Calu3 (cell line): ENCODE results near the gene TSR3. TPM values are rescaled to one million over a fixed set of nuclear protein-coding genes. Genes with fewer than 3 reads are reported as not detected.

Experiments used
- BruUV-seq: library from RNA; stranded (reverse); fragments of 400-500 nt; replicated peaks from 2 replicates; lab custom pipeline; 2021; lab: Mats Ljungman, UMichigan
- CTCF ChIA-PET: fragments of 300-600 bp; sonication (Branson Sonifier 250); formaldehyde crosslinking; loops from one replicate; lab custom pipeline; 2022; ENCODE audit warnings: antibody characterized with exemption; lab: Charles Lee
- DNase-seq: peaks from one replicate; pipeline ENCODE4 v3.0.0; 2022
- H3K27ac Mint-ChIP-seq: one replicate; pipeline ENCODE4 v1.8.0; 2022; ENCODE audit warnings: mixed read lengths; ENCODE audit not compliant: unreplicated experiment
- H3K27me3 Mint-ChIP-seq: one replicate; pipeline ENCODE4 v1.8.0; 2022; ENCODE audit warnings: mixed read lengths; ENCODE audit not compliant: unreplicated experiment
- H3K36me3 Mint-ChIP-seq: one replicate; pipeline ENCODE4 v1.8.0; 2022; ENCODE audit warnings: mild to moderate bottlenecking, moderate library complexity, mixed read lengths; ENCODE audit not compliant: insufficient read depth, unreplicated experiment
- H3K4me1 Mint-ChIP-seq: one replicate; pipeline ENCODE4 v1.8.0; 2022; ENCODE audit warnings: mild to moderate bottlenecking, low read depth, mixed read lengths; ENCODE audit not compliant: unreplicated experiment
- H3K4me3 Mint-ChIP-seq: one replicate; pipeline ENCODE4 v1.8.0; 2022; ENCODE audit warnings: mild to moderate bottlenecking, low read depth, moderate library complexity, mixed read lengths; ENCODE audit not compliant: unreplicated experiment
- H3K9me3 Mint-ChIP-seq: one replicate; pipeline ENCODE4 v1.8.0; 2022; ENCODE audit warnings: low read depth, mixed read lengths; ENCODE audit not compliant: unreplicated experiment
- CTCF ChIP-seq: fragments of 200-600 bp; IDR thresholded peaks from one replicate; pipeline ENCODE4 v1.8.0; 2022; ENCODE audit warnings: antibody characterized with exemption; ENCODE audit not compliant: unreplicated experiment
- intact Hi-C: fragments of 100-400 bp; cut with micrococcal nuclease; formaldehyde crosslinking; loops from one replicate; pipeline ENCODE4 v1.10.0; 2022; ENCODE audit not compliant: unreplicated experiment
- total RNA-seq: library from RNA; stranded (reverse); gene quantifications from 2 replicates; pipeline ENCODE4 v1.2.3, GENCODE V29; 2022

TSR3 gene
- total RNA-seq, 1 experiment from 2014 or later, result 59.4 TPM

- no peak for DNase-seq
- BruUV-seq, result no TSS peak
- H3K9me3 Mint-ChIP-seq, result no peaks in the 10 kb centered on the region
- H3K27me3 Mint-ChIP-seq, result peaks cover 32% of the 10 kb centered on the region
- H3K4me3 Mint-ChIP-seq, result no peak overlapping the region
- intact Hi-C loops, result no loop called here
- H3K27ac Mint-ChIP-seq, result no peak overlapping the region
- H3K4me1 Mint-ChIP-seq, result peaks cover 2% of the 10 kb centered on the region
- TF ChIP-seq CTCF, result no peak
- CTCF ChIA-PET, result interaction anchor here (0.6 kb wide), 1 partner anchor 28 kb away, joined by 3 read pairs; no protein-coding TSS in a partner anchor
- peaks cover 12% of the 10 kb centered on the region for H3K36me3 Mint-ChIP-seq
These were observed 15.1 kb downstream of the TSR3 start for GRCh38 chr16:1336619-1337018.

DNA sequence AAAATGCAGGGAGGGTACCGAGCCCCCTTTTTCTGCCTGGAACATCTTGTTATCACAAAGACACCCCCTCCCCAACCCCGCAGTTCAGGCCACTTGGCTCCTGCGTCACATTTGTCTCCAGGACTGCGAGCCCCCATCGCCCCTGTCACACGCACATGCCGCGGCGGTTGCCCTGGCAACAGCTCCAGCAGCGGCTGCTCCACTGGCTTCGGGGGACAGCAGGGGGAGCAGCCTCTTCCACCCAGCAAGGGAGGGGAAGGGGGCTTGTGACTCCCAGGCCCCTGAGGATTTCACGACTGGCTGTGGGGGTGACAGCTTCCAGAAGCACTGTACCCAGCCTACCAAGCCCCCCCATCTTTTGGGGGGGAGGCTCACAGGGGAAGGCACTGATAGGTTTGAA, 15.7 kb downstream of the TSR3 start:
- intact Hi-C loops, result no loop called here
- H3K27me3 Mint-ChIP-seq, result peaks cover 32% of the 10 kb centered on the region

GRCh38 chr16:1335211-1335971, 16.3 kb downstream of the TSR3 start:
- CTCF ChIA-PET, result no interaction called here
- Mint-ChIP-seq H3K4me3 (no peak overlapping the region), H3K36me3 (peaks cover 19% of the 10 kb centered on the region), H3K27ac (no peak overlapping the region), H3K4me1 (peaks cover 8% of the 10 kb centered on the region), H3K27me3 (peaks cover 32% of the 10 kb centered on the region), H3K9me3 (no peaks in the 10 kb centered on the region)
- TF ChIP-seq CTCF, result no peak
- intact Hi-C loops, result no loop called here
- no TSS peak for BruUV-seq
- DNase-seq, result no peak

More for the DNA sequence above, 15.7 kb downstream of the TSR3 start:
- Mint-ChIP-seq H3K9me3 (no peaks in the 10 kb centered on the region), H3K4me3 (no peak overlapping the region), H3K36me3 (peaks cover 18% of the 10 kb centered on the region), H3K27ac (no peak overlapping the region), H3K4me1 (peaks cover 8% of the 10 kb centered on the region)
- BruUV-seq, result no TSS peak
- no peak for TF ChIP-seq CTCF
- CTCF ChIA-PET, result no interaction called here
- no peak for DNase-seq

DNA sequence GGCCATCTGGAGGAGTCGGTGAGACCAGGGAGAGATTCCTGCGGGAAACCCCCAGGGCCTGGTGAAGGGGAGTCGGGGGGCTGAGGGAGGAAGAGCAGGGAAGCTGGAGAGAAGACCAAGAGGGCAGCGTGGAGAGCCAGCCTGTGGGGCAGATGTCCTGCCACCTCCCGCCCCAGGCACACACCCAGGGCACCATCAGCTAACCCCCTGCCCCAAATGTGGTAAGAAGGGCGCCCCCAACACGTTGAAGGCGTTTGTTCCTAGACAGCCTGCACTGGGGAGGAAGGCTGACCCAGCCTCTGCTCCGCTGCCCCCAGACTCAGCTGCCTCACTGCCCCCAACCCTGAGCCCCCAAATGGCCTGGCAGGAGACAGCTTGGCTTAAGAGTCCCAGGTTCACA, 16.9 kb downstream of the TSR3 start:
- no peak for DNase-seq
- CTCF ChIA-PET, result no interaction called here
- TF ChIP-seq CTCF, result no peak
- Mint-ChIP-seq H3K27me3 (peaks cover 32% of the 10 kb centered on the region), H3K4me3 (no peak overlapping the region), H3K27ac (no peak overlapping the region), H3K4me1 (peaks cover 8% of the 10 kb centered on the region), H3K36me3 (peaks cover 19% of the 10 kb centered on the region), H3K9me3 (no peaks in the 10 kb centered on the region)
- intact Hi-C loops, result no loop called here
- no TSS peak for BruUV-seq
